HL-60/S4 (cell line): ENCODE data around the gene FGFR4.

Experiments
- in situ Hi-C: fragments of 300-500 bp; cut with MboI; formaldehyde crosslinking; loops from 2 replicates; pipeline ENCODE4 v1.14.3; 2022; ENCODE audit warnings: low sequenced_read_pairs

Gene FGFR4

GRCh38 chr5:177130211-177131018 lies 43.7 kb downstream of the FGFR4 start:
- in situ Hi-C loops, result no loop called here

DNA sequence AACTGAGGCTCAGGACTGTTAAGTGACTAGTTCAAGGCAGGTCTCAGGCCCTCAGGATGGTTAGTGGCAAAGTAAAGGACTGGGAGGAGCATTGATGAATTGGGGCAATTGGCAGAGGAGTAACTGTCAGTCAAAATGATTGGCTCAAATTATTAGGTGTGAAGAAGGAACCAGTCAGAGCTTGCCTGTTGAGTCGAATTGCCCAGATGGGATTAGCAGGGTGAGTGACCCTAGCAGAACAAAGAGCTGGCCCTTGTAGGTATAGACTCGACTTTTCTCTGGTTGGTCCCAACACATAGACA lies 44.3 kb downstream of the FGFR4 start:
- in situ Hi-C loops, result no loop called here

DNA sequence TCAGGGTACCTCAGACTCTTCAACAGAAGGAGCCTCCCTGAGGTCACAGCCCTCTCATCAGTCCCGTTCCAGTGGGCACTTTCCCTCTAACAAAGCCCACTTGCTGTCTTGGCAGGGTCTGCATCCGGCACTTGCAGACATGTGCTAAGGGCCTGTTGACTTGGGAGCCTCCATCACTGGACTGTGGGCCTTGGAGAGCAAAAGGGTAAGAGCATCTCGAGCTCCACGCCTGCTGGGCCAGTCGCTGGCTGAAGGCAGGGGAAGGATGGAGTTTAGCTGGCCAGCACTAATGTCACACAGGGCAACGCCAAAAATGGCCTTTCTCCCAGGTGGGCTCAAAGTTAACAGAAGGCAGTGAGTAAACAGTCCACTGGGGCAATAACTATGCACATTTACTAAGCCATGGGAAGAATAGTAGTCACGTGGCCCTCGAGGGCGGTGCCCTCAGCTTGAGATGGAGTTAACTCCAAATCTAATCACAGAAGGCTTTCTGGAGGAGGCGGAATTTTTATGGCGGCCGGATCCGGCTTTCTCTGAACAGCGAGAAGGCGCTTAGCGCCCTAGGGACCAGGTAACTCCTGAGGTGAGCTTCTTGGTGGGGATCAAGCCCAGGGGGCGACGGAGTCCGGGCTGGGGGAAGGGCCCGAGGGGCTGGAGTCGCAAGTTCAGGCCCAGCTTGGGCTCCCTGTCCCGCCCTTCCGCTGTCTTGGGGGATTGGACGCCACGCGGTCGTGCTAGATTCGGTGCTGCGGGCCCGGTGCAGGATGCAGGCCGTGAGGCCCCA lies 44.8 kb downstream of the FGFR4 start:
- in situ Hi-C loops, result no loop called here

- in situ Hi-C loops, result no loop called here
Observed at GRCh38 chr5:177132136-177133095, 45.7 kb downstream of the FGFR4 start.

DNA sequence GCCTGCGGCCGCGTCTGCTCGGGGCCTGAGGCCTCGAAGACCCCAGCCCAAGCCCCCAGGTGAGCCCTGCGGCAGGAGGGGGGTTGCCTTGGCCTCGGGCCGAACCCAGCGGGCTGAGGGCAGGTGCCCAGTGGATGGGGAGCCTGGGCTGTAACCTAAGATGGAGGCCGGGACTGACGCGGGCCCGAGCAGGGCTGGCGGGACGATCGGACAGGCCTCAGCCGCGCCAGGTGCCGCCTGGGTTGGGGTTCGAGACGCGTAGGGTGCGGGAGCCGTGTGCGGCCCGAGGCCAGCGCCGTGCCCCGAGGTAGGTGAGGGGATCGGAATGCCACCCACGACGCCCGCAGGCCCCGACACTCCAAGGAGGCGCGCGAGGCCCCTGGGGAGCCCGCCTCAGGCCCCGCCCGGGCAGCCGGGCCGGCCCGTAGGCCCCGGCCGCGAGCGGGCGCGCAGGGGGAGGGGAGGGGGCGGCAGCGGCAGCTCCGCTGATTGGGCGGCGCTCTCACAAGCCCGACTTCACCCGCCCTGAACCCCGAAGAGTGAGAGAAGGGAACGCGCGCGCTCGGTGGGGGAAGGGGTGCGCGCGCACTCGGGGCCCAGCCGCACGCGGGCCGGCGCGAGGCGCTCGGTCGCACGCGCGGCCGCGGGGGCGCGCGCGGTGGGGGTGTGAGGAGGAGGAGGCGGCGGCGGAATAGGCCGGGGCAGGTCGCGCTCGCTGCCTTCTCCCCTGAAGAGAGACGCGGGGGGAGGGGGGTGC lies 46.6 kb downstream of the FGFR4 start, which contains the start of gene NSD1:
Gene NSD1, plus strand, starts transcription at position 678 of the 757 bp plus-strand sequence. CDS start 1,331 bp downstream, outside the sequence.
- in situ Hi-C loops, result no loop called here

DNA sequence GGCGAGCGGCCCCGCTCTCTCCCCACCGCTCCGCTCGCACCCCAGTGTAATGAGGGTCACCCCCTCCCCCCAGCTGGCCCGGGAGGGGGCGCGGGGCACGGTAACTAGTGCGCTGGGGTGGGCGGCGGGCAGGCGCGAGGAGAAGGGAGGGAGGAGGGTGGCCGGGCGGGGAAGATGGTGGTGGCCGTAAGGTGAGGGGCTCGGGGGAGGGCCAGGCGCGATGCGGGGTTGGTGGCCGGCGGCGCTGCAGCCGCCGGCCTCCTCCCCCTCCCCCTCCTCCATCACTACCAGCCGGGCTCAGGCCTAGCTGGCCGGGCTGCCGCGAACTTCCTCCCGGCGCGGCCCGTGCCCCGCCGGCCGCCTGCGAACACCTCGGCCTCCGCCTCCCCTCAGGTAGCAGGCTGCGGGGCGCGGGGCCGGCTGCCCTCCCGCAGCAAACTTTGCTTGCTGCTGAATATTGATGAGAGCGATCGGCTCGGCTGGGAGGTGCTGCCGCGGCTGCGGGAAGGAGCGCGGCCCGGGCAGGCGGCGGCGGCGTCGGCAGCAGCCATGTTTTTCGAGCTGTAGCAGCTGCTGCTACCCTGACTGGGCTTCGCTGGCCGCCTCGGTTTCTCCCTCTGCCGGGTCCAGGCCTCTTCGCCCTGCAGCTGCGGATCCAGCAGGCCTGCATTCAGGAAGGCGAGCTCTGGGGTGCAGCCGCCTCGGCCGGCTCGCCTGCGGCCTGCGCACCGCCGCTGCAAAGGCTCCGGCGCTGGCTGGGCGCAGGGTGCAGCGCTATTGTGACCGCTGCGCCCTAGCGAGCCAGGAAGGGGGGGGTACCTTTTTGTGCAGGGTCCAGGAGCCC lies 47.4 kb downstream of the FGFR4 start:
- in situ Hi-C loops, result no loop called here

GRCh38 chr5:177134697-177135225 lies 48.0 kb downstream of the FGFR4 start:
- in situ Hi-C loops, result no loop called here

DNA sequence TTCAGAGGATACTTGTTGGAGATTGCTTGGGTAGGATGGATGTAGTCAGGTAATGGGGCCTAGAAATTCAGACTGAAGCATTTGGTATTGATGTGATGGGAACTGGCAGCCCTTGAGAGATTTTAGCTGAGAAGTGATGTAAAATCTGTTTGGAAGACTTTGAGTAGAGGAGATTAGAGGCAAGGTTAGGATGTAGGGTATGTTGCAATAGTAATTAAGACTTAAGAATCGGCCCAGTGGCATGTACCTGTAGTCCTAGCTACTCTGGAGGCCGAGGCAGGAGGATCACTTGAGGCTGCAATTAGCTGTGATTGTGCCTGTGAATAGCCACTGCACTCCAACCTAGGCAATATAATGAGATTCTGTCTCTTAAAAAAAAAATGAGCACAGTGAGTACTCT lies 53.6 kb downstream of the FGFR4 start:
- in situ Hi-C loops, result no loop called here

- in situ Hi-C loops, result no loop called here
Observed at GRCh38 chr5:177141496-177141895, 54.8 kb downstream of the FGFR4 start.

- in situ Hi-C loops, result no loop called here
Observed at GRCh38 chr5:177142098-177142611, 55.4 kb downstream of the FGFR4 start.

- in situ Hi-C loops, result no loop called here
Observed at GRCh38 chr5:177142778-177143177, 56.1 kb downstream of the FGFR4 start.

GRCh38 chr5:177146891-177147638 lies 60.4 kb downstream of the FGFR4 start:
- in situ Hi-C loops, result no loop called here
